Umbilical cord (tissue), 1 donor: ENCODE data around the gene YARS2. TPM values are rescaled to one million over a fixed set of nuclear protein-coding genes. Genes with fewer than 3 reads are reported as not detected.

ENCODE experiments used
- total RNA-seq: library from RNA; depleted of rRNA; stranded (reverse); fragments of >200 nt; gene quantifications from one replicate; pipeline ENCODE4 v1.2.3, GENCODE V29; 2014; ENCODE audit warnings: low replicate concordance; ENCODE audit not compliant: insufficient read depth

Gene YARS2
- total RNA-seq, 1 donor from 2014 or later = 14.9 TPM

Other genes with a start within 250 kb of the YARS2 start
- 68.9 TPM for gene DNM1L, start 76.6 kb downstream of the YARS2 start, total RNA-seq
- 45.7 TPM for gene PKP2, start 140.9 kb upstream of the YARS2 start, total RNA-seq